Measurements from ENCODE around the gene AKR1A1. TPM values are rescaled to one million over a fixed set of nuclear protein-coding genes. Genes with fewer than 3 reads are reported as not detected.

AKR1A1 gene
- total and polyA plus RNA-seq, 2 experiments from 2014 or later, result 186 to 275 TPM

GRCh38 chr1:45536886-45537285 is 13.7 kb upstream of the AKR1A1 start:
- Histone ChIP-seq H2AFZ (0 out of 2 replicates have a peak overlapping the region, but pooled peaks have one; percentile 60), H3K36me3 (ENCODE audit: insufficient read depth) (no peaks in the 10 kb centered on the region), H3K4me2 (no peak overlapping the region), H3K4me3 (no peak overlapping the region), H3K9me2 (ENCODE audit: insufficient read depth) (no peaks in the 10 kb centered on the region), H3K4me1 (ENCODE audit: insufficient read depth) (no peaks in the 10 kb centered on the region), H3F3A (replicated peaks; ENCODE audit: low read depth) (0 out of 2 replicates have a peak, but pooled peaks cover 5% of the 10 kb centered on the region), H3K79me2 (replicated peaks; ENCODE audit: insufficient read depth) (no peaks in the 10 kb centered on the region), H3K27ac (ENCODE audit: low read depth) (no peak overlapping the region), H4K20me1 (replicated peaks; ENCODE audit: insufficient read depth) (no peaks in the 10 kb centered on the region), H3K27me3 (ENCODE audit: insufficient read depth) (no peaks in the 10 kb centered on the region)
- ATAC-seq (peak; percentile 72), DNase-seq (ENCODE audit: low spot score) (peak; percentile 26)
- no peak overlapping the region for H3K27ac Mint-ChIP-seq
- H3K4me3 Mint-ChIP-seq, result no peak overlapping the region
- H3K4me1 Mint-ChIP-seq, result peaks cover 11% of the 10 kb centered on the region; the same call in 2 of the 3 replicates
- no peaks in the 10 kb centered on the region for H3K27me3 Mint-ChIP-seq (ENCODE audit: insufficient read depth, low read depth, poor library complexity)
- TF ChIP-seq ZNF114 (CRISPR knock-in tag; IDR thresholded peaks at IDR 0.05), result no peak
- no peak for TF ChIP-seq CTCF (conservative IDR thresholded peaks at IDR 0.05; ENCODE audit: low read depth in 2 of 2)
- TF ChIP-seq ZNF462 (CRISPR knock-in tag; IDR thresholded peaks at IDR 0.05), result no peak
- TF ChIP-seq CREB1 (CRISPR knock-in tag; IDR thresholded peaks at IDR 0.05; ENCODE audit: low read depth), result no peak
- no peak for TF ChIP-seq REST (IDR thresholded peaks at IDR 0.05; ENCODE audit: unreplicated experiment)
- TF ChIP-seq STAT1 (IDR thresholded peaks at IDR 0.05; ENCODE audit: unreplicated experiment), result no peak
- TF ChIP-seq ZNF331 (CRISPR knock-in tag; IDR thresholded peaks at IDR 0.05; ENCODE audit: low read depth), result no peak
- TF ChIP-seq NANOG (IDR thresholded peaks at IDR 0.05; ENCODE audit: borderline replicate concordance), result no peak
- TF ChIP-seq POLR2AphosphoS5 (IDR thresholded peaks at IDR 0.05; ENCODE audit: low read depth), result no peak
- H3K36me3 Mint-ChIP-seq (ENCODE audit: low read depth), result no peaks in the 10 kb centered on the region
- no peaks in the 10 kb centered on the region for H3K9me3 Mint-ChIP-seq
